ENCODE data around the gene CRTAP.
"Not testable (repeated sequence)": the region's sequence is repeated elsewhere in the genome, so short reads cannot be mapped to it uniquely, and the experiment has no call there.

CRTAP gene

DNA sequence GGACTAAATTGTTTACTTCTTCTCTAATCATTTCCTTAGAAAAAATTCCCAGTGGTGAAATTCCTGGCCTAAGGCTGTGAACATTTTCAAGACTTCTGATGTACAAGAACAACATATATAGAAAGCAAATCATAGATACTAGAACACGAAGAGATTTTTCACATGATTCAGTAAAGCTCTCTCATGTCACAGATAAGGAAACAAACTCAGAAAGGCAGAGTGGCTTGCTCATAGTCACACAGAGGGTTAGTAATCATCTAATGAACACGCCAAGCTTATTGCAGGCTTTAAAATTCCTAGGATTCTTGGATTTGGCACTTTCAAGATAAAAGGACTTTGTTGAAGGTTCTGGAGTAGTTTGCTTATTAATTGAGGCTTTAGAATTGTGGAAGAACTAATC is 26.2 kb downstream of the CRTAP start:
- DNase-seq (ENCODE audit: low read depth in 2 of 2): no peak

DNA sequence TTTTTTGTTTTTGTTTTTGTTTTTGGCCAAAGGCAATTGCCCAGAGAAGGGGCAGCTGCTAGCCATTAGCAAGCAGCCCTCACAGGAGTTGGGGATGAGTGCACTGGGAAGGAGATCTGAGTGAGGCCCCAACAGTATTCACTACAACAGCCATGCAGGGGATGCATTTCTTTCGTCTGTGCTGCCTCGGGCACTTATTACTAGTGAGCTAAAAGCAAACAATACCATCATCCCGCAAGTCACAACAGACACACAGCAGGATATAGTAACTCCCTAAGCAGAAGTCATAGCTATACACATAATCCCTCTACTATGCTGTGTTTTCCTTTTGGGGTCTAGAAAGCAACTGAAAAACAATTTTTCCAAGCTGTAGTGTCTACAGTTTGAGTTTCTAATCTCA is 27.2 kb downstream of the CRTAP start:
- no peak for DNase-seq (ENCODE audit: low read depth in 2 of 2)

DNA sequence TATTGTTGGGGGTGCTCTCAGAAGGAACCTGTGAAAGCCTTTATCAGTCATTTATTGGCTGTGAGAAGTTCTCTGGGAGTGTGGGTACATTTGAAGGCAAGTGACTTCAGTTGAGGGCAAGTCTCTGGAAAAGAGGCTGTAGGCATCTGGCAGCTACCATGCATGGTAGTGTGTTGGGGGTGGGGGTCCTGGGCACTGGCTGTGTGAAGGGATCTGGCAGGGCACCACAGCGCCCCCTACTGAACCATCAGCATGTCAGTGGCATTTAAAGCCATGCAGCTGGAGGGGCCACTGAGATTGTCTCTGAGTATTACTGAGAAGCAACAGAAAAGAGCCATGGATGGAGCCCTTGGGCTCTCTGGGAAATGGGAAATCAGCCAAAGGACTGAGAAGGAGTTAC is 30.6 kb downstream of the CRTAP start:
- DNase-seq (ENCODE audit: low read depth in 2 of 2): no peak

DNA sequence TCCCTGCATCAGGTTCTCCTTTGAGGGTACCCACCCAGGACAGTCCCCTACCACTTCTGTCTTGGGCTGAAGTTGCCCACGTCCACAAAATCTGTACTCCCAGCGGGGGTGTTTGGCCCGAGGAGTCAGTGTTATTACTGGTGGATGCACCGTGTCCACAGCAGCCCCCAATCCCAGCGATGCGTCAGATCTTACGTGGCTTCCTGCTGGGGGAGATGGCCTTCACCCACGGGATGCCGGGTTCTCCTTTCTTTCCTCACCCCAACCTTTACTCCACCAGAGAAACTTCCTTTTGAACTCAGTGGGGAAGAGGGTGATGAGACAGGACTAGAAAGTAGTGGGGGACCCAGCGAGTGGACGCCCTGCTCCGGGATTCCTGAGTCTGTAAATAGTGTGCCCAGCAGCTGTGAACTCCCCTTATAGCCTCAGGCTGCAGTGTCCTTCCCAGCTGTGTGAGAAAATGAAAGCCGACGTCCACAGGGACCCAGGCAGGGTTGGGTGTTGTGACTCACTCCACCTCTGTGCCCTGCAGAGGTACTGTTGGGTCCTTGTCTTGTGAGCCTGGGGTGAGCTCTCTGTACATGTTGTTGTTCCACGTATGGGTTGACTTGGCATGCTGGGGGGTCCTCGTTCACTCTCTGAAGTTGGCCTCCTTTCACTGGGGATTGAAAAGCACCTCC is 31.5 kb downstream of the CRTAP start:
- no peak for DNase-seq (ENCODE audit: low read depth in 2 of 2)

DNA sequence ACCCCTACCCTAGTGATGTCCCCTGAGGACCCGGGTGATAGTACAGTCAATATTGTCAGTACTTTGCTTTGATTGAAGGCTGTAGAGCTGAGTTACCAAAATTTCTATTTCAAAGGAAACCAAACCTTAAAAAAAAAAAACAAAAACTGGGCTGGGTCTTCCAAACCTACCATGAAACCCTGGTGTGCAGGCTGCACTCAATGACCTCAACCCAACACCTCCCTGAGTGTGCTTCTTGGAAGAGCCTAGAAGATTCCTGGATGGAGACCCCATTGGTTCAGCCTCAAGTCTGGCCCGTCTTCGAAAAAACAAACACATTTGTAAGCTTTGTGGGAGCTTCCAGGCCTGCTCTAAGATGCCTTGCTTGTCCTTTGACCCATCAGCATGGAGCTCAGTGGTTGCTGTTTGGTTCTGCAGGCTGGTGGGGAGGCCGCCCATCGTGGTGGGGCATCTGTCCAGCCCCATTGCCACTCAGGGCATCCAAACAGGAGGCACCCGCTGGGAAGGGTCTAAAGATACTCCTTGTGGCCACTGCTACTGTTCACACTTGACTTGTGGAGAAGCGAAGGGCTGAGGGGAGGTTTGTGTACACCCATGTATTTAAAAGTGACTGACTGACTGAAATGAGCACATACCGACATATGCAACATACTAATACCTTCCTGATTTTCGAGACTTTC is 32.2 kb downstream of the CRTAP start:
- no peak for DNase-seq (ENCODE audit: low read depth in 2 of 2)

DNA sequence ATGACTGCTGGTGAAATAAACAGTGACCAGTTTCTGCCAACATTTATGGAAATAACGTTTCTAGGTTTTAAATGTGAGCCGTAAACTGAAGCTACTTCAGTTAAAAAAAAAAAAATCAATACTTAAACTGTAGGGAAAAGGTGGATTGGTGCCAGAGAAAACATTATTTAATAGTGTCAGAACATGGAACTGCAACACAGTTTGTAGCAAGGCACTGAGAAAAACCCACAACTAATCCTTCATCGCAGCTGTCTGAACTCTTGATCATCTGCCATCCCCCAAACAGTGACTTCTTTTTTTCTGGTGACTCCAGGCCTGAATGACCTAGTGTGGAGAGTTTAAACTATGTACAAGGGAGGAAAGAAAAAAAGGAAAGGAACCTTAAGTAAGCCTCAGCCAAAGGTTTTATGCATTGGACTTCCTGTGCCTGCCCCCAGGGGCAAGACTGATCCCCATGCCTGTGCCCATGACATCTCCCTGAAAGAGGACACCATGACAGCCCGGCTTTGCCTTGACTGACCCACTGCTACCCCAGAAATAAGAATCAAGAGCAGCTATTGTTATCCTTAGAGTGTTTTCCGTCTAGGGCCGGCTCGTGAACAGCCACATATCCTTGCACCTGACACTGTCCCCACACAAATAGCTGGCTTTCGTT is 33.1 kb downstream of the CRTAP start:
- DNase-seq (ENCODE audit: low read depth in 2 of 2): no peak

DNA sequence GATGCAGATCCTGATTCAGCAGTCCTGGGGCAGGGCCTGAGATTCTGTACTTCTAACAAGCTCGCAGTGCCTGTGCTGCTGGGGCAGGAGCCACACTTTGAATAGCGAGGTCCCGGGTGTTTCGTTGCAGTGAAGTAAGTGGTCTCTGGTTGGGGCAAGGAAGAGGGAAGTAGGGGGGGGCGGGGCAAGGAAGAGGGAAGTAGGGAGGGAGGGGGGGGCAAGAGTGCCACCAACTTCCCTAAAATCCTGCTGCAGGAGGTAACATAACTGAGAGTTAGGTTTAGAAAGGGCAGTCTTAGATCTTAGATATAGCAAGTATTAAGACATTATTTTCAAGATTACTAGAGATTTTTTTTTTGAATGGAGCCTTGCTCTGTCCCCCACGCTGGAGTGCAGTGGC is 35.5 kb downstream of the CRTAP start:
- DNase-seq (ENCODE audit: low read depth in 2 of 2): no peak

DNA sequence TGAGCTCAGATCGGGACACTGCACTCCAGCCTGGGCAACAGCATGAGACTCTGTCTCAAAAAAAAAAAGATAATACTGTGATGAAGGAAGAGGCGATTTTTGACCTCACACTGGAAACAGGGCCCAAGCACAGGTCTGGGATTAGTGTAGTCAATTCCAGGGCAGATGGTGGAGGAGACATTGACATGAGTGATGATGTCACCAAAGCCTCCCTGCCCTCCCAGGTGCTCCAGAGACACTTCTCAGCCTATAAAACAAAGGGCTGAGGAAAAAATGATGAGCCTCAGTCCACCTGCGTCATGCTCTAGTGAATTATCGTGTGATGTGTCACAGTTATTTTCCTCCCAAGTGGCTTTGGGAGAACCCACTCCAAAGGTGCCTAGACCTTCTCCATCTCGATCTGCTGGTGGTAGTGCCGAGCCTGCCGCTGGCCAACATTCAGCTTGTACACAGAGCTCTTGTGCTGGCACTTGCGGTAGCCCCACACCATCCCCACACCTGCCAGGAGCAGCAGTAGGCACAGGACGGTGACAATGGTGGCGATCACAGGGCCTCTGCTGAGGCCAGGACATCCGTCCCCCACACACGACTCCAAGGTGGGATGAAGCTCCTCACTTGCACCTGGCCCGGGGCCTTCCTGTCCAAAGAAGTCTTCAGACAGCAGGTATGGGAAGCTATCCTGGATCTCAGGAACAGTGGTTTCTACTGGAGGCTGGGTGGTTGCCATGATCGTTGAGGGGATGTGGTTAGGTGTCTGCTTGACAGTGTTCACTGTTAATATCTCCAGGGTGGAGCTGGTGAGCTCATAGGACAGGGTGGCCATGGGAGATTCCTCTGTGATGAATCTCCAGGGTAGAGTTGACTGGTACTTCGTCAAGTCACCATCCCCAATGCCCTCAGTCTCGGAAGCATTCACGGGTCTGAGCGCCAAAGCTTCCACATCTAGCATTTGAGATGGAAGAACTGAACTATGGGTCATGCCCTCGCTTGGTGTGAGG is 38.8 kb downstream of the CRTAP start:
- no peak for DNase-seq (ENCODE audit: low read depth in 2 of 2)

DNA sequence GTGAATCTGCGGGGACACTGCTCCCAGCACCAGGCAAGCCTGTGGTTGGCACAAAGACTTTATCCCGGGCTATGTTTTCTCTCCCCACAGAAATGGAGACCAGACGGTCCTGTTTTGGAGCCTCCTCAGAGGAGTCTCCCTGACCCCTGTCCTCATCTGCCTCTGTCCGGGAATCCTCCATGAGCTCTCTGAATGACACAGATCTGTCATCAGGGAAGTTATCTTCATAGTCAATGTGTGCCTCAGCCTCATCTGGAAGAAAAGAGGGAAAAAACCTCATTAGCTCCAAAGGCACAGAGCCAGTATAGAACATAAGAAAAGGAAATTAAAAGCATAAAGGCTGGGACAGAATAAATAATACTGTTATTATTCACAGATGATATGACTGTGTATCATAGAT is 40.0 kb downstream of the CRTAP start:
- DNase-seq (ENCODE audit: low read depth in 2 of 2): no peak

DNA sequence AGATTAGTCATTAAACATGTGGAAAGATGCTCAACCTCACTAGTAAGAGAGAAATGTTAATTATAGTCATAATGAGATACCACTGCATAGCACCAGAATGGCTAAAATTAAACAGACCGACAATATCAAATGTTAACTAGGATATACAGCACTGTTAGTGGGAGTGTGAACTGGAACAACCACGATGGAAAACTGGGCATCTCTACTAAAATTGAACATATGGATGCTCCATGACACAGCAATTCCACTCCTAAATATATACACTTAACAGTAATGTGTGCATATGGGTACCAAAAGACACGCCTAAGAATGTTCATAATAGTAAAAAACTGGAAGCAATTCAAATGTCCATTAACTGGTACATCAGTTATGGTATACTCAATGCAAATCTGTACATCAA is 41.5 kb downstream of the CRTAP start:
- no peak for DNase-seq (ENCODE audit: low read depth in 2 of 2)

DNA sequence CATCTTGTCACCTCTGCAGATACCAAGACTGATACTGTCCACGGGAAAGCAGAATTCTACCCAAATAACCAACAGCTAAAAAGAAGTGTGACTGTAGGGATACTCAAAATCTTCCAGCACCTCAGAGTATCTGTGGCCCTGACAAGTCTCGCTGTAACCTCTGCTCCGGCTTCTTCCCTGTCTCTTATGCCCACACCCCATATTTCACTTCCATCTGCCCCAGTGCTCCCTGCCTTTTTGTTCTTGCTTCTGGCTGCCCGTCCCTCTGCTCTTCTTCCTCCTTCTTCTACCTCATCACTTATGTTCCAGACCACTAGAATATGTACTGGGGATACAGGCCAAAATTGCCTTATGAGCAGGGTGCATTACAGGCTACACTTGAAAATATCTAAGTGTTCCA is 45.4 kb downstream of the CRTAP start:
- DNase-seq (ENCODE audit: low read depth in 2 of 2): no peak

DNA sequence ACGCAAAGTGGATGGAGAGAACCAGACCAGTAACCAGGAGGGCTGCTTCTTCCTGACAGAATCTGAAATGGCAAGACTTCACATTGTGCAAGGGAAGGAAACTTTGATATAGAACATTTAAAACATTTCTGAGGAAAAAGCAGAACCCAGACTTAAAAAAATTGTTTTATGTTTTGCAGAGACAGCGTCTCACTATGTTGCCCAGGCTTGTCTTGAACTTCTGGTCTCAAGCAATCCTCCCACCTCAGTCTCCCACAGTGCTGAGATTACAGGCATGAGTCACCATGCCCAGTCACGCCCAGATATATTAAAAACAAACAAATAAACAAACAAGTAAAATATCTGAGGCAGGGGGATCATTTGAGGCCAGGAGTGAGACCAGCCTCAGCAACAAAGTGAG is 46.2 kb downstream of the CRTAP start:
- DNase-seq (ENCODE audit: low read depth in 2 of 2): no peak

DNA sequence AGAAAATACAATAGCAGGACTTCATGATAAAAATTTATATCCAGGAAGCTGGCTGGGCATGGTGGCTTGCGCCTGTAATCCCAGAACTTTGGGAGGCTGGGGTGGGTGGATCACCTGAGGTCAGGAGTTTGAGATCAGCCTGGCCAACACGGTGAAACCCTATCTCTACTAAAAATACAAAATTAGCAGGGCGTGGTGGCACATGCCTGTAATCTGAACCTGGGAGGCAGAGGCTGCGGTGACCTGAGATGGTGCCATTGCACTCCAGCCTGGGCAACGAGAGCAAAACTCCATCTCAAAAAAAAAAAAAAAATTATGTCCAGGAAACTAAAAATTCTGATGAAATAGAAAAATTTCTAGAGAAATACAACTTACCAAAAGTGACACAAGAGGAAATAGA is 48.8 kb downstream of the CRTAP start:
- DNase-seq (ENCODE audit: low read depth in 2 of 2): not testable (repeated sequence)

DNA sequence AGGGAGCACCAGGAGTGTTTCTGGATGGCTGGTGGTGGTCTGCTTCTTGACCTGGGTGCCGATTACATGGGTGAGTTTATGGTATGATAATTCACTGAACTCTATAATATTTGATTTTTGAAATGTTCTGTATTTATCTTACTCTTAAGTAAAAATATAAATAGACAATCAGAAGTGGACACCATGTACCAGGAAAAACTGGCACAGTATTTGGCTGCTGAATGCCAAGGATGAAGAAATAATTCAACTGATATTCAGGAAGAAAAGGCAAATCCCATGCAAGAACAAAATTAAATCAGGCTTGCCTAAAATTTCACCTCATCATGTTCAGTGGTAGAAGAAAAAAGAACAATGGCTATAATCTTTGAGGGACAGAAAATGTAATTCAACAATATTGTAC is 51.6 kb downstream of the CRTAP start:
- DNase-seq (ENCODE audit: low read depth in 2 of 2): no peak

DNA sequence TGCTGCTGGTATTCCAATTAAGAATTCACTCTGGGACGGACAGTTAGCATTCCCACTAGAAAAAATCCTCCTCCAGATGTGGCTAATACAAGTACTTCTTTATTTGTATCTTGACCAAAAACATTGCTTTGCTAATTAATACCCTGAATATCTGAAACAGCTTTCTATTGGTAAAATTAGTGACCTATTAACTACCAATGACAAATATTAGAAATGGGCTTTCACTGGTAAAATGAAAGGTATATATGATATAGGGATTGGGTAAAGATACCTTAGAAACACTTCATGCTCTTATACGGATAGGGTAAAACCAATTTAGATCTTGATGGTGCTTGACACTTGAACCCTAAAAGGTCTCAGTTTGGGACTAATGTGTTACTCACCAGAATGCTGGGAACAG is 52.3 kb downstream of the CRTAP start:
- no peak for DNase-seq (ENCODE audit: low read depth in 2 of 2)

DNA sequence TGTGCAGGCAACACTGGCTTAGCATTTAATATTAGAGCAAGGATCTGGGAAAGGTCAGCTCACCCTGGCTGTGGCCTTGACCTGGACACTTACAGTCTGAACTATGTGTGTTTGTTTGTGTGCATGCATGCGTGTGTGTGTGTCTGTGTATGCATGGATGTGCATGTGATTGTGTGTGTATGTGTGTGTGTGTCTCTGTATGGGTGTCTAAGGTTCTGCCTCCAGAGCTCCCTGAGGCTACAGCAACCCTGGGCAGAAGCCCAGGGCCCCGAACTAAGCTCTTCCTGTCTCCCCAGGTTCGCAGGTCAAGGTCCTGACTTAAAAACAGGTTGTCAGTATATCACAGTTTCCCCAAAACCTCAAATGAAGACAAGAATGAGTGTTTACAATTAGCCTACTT is 53.5 kb downstream of the CRTAP start:
- no peak for DNase-seq (ENCODE audit: low read depth in 2 of 2)

DNA sequence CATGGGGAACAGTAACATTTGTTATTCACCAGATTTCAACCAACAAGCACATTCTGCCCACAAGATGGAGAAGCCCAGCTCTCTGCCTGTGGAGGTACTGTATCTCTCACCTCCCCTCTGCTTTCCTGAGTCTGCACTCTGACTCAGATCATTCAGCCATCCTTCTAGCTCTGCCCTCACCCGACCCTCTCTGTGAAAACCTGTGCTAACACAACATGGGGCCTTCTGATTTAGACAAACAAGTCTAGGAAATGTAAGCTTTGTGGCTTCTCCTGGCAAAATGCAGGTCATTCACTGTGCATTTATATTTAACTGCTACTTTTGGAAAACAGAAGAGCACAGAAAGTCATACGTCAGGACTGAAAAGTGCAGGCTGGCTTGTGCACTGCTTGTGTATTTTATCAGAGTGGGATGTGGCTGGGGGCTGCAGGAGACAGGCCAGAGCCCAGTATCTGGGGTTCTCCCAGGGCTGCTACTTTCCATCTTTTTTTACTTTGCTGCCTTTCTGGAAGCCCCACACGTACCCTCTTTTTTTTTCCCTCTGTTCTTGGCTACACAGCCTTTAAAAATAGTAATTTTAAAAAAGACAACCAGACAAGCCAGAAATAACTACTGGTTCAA is 54.0 kb downstream of the CRTAP start:
- no peak for DNase-seq (ENCODE audit: low read depth in 2 of 2)

DNA sequence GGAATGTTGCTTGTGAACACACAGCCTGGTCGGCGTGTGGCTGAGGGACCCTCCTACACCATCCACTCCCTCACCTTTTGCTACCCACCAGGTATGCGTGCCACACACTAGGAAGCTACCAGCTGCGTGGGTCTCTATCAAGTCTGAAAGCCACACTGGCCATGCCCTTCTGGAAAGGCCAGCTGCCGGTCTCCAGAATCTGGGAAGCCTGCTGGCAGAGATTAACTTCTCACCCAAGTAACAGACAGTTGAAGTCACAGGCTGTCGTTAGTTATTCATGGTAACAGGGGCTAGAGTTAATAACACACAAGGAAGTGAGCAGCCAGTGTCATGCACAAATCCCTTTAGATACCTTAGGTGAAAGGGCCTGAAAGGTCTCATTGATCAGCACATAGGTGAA is 56.7 kb downstream of the CRTAP start:
- DNase-seq (ENCODE audit: low read depth in 2 of 2): no peak

DNA sequence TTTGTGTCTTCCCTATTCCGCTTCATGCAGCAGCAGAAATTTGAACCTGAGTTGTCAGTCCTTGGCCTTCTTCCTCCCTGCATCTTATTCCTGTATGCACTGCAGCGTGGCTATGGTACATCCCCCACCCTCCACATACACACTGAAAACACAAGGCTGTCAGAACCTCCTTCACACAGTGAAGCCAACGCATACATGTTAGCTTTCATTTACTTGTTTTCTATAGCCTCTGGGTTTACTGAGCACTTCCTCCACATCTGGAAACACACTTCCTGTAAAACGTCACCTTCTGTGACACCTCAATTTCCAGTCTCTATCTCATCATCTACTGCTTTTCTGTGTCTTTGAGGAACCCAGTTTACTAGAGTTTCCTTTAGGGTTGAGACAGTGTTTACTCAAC is 57.8 kb downstream of the CRTAP start:
- DNase-seq (ENCODE audit: low read depth in 2 of 2): no peak

DNA sequence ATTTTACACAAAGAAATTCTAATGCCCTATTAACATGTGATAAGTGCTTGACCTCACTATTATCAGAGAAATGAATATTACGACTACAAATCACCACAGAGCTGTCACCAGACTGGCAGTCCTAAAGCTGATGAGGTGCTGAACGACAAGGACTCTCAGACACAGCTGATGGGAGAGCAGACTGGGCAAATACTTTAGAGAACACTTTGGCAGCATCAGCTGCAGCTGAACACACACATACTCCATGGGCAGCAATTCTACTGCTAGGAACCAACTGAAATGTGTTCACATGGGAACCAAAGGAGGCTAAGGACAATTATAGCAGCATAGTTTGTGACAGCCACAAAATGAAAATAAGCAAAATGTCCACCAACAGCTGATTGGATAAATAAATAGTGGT is 59.3 kb downstream of the CRTAP start:
- no peak for DNase-seq (ENCODE audit: low read depth in 2 of 2)

DNA sequence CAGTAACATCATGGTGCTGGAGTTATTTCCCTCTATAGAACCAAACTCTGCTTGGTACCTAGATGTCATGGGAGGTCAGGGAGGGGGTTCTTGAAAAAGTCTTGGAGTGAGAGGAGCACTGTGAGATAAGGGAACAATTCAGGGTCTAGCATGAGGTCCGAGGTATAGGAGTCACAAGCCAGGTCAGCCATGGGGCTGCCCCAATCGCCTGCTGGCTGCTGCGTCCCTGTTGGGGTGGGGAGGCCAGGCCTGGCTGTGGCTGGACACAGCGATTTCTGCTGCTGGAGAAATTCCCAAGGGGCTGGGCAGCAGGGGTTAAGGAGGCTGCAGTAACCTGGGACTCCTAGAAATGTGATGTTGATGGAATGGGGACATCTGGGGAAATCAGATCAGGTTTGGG is 59.9 kb downstream of the CRTAP start:
- DNase-seq (ENCODE audit: low read depth in 2 of 2): no peak

DNA sequence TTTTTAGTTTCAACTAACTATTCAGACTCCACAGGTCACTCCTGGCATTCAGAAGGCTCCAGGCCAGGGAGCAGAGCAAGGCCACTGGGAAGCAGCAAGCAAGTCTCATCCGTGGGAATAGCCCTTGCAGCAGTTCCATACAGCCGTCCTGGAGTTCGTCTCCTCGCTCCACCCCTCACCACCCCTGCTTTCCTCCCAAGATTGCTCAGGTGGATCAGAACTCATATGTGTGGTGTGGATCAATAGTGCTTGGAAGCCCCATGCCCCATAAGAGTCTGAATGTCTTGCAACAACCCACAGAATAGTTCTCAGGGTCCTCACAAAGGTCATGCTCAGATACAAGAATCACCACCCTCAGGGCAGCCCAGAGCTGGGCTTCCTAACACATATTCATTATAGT is 60.3 kb downstream of the CRTAP start:
- DNase-seq (ENCODE audit: low read depth in 2 of 2): no peak
